Panc1 (cell line): Measurements from ENCODE around the gene SLC35C1. TPM values are rescaled to one million over a fixed set of nuclear protein-coding genes. Genes with fewer than 3 reads are reported as not detected.

ENCODE experiments used
- total RNA-seq: library from RNA; stranded (reverse); gene quantifications from one replicate; pipeline ENCODE4 v1.2.1, GENCODE V29; 2021; ENCODE audit not compliant: unreplicated experiment

Gene SLC35C1
- total RNA-seq, 1 experiment from 2014 or later, result 13.4 TPM

Other genes with a start within 250 kb of the SLC35C1 start
- not detected for gene CHST1, start 139.5 kb upstream of the SLC35C1 start, total RNA-seq
- gene CRY2, start 42.3 kb downstream of the SLC35C1 start, total RNA-seq, result 14.6 TPM
- gene MAPK8IP1, start 80.5 kb downstream of the SLC35C1 start, total RNA-seq, result 12.7 TPM
- 1.4 TPM for gene FREY1, start 102.1 kb downstream of the SLC35C1 start, total RNA-seq
- 37.5 TPM for gene PEX16, start 112.7 kb downstream of the SLC35C1 start, total RNA-seq
- 1.4 TPM for gene LARGE2, start 117.5 kb downstream of the SLC35C1 start, total RNA-seq